Sigmoid colon (tissue), 4 donors: ENCODE measurements around the gene CCDC24.

ENCODE experiments used
- CTCF ChIP-seq, 4 experiments: fragments of 450-650 bp in 3 of 4; fragments of 200-600 bp in 1 of 4; IDR thresholded peaks; one replicate each; pipeline ENCODE4 v1.5.1; 2016 to 2019; ENCODE audit warnings: antibody characterized with exemption in 4 of 4, mild to moderate bottlenecking in 3 of 4, moderate library complexity in 2 of 4
- EP300 ChIP-seq, 4 donors: sonication (generic); formaldehyde crosslinking; IDR thresholded peaks; one replicate each; pipeline ENCODE4 v1.6.1; 2017; ENCODE audit warnings: antibody characterized with exemption in 4 of 4
- POLR2A ChIP-seq, 2 donors: fragments of 450-650 bp; IDR thresholded peaks; one replicate each; pipeline ENCODE4 v1.6.1; 2016; ENCODE audit warnings: antibody characterized with exemption in 2 of 2, mild to moderate bottlenecking in 2 of 2, moderate library complexity in 2 of 2
- POLR2AphosphoS5 ChIP-seq, 4 donors: sonication (generic); formaldehyde crosslinking; IDR thresholded peaks; one replicate each; pipeline ENCODE4 v1.6.1; 2017; ENCODE audit warnings: antibody characterized with exemption in 4 of 4

GRCh38 chr1:43991476-43992231 lies at the start of gene CCDC24:
- TF ChIP-seq POLR2A (IDR thresholded peaks at IDR 0.05) = no peak
- no peak for TF ChIP-seq CTCF (IDR thresholded peaks at IDR 0.05)
- peak; percentile 3 to 60 (median 55) for TF ChIP-seq POLR2AphosphoS5 (IDR thresholded peaks at IDR 0.05)
- no peak for TF ChIP-seq EP300 (IDR thresholded peaks at IDR 0.05)
